GM19372 (cell line): ENCODE measurements around the gene IPCEF1.
"Not testable (repeated sequence)": the region's sequence is repeated elsewhere in the genome, so short reads cannot be mapped to it uniquely, and the experiment has no call there.

Experiments
- ATAC-seq: cut with Tn5 transposase; IDR thresholded peaks from one replicate; pipeline ENCODE4 v1.9.1; 2021; ENCODE audit warnings: mild to moderate bottlenecking, low read depth, moderate library complexity; ENCODE audit not compliant: unreplicated experiment

Gene IPCEF1

DNA sequence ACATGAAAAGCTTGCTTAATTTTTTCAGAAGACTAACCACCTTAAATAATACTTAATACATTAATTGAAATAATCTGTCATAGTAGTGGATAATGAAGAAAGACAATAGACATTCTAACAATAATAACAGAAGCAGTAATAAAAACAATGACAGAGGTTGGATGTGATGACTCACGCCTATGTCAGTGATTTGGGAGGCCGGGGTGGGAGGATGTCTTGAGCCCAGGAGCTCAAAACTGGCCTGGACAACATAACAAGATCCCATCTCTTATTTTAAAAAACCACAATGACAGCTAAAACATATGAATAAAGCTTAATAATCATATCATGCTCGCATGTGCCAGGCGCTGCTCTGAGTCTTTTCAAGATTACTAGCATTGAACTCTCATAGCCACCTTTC, 105.5 kb downstream of the IPCEF1 start:
- no peak for ATAC-seq

- peak; percentile 57 for ATAC-seq
These were observed 106.9 kb downstream of the IPCEF1 start for GRCh38 chr6:154249499-154250298.

GRCh38 chr6:154247119-154247861, 109.3 kb downstream of the IPCEF1 start:
- peak; percentile 38 for ATAC-seq

GRCh38 chr6:154246723-154247118, 109.9 kb downstream of the IPCEF1 start:
- no peak for ATAC-seq

- no peak for ATAC-seq
These were observed 111.1 kb downstream of the IPCEF1 start for GRCh38 chr6:154245506-154245905.

- ATAC-seq = no peak
These were observed 112.5 kb downstream of the IPCEF1 start for GRCh38 chr6:154243793-154244750.

- no peak for ATAC-seq
These were observed 113.8 kb downstream of the IPCEF1 start for GRCh38 chr6:154242617-154243357.

GRCh38 chr6:154241581-154241980, 115.0 kb downstream of the IPCEF1 start:
- ATAC-seq = no peak

DNA sequence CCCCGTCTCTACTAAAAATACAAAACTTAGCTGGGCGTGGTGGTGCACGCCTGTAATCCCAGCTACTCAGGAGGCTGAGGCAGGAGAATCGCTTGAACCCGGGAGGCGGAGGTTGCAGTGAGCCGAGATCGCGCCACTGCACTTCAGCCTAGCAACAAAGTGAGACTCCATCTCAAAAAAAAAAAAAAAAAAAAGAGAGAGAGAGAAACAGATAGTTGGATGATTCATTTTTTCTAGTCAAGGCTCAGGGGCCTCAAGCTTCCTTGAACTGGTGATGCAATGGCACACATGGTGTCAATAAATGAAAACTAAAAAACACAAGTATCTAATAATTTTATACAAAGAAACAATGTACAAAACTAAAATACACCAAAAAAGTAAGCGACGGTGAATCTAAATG, 115.5 kb downstream of the IPCEF1 start:
- not testable (repeated sequence) for ATAC-seq

DNA sequence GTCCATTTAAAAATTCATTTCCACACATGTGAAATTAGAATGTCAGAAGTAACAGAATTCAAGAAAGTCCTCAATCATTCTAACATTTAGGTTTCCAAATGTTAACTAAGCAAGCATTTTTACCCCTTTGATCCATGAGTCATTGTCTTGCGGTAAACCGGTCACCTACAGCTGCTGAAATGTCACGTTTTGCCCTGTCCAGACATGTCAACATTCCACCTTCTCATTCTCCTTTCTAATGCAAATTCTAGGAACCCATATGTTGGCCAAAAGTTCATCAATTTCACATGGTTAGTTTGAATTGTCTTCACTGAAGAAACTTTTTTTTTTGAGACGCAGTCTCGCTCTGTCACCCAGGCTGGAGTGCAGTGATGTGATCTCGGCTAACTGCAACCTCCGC, 117.2 kb downstream of the IPCEF1 start:
- no peak for ATAC-seq

DNA sequence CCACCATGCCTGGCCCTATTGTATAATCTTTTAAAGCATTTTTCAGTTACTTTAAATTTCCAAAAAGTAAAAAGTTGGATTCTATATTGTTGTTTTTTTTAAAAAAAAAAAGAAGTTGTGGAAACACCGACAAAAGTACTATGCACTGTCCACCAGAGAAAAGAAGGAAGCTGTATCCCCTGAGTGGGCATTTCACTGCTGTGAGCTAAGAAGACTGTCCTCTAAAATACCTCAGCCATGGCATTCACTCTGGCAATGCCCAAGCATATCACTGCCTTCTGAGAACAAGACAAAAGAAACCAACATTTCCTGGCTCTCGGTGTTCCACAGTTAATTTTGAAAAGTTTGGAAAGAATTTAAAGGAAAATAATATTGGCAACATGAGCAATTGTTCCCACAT, 117.8 kb downstream of the IPCEF1 start:
- no peak for ATAC-seq

DNA sequence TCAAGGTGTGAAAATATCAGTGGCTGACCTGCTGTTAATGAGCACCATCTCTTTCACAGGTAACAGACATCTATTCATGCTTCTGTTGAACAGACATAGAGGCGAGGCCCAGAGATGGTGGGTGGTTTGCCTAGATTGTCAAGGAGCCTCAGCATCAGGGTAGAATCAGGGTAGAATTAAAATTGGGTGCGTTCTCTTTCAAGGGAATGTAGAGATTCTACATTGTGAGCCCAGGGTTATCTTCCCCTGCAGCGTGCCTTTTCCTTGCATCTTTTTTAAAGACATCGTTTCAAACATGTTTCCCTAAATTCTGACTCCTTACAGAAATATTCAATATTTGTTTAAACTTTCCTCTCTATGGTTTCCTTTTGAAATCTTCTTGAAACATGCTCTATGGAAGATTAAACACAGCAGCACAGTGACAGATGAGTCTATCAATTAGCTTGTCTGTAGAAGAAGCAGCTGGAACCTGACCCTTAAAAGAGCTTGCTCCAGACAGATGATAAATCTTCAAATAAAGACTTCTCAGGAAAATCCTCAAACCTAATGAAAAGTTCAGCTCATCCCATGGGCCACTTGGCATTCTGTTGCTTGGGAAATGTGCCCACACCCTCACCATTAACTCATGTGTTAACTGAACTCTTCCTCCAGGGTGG, 119.8 kb downstream of the IPCEF1 start:
- no peak for ATAC-seq

- peak; percentile 49 for ATAC-seq
These were observed 122.4 kb downstream of the IPCEF1 start for GRCh38 chr6:154234019-154234772.

- ATAC-seq = no peak
These were observed 123.2 kb downstream of the IPCEF1 start for GRCh38 chr6:154233383-154233782.

DNA sequence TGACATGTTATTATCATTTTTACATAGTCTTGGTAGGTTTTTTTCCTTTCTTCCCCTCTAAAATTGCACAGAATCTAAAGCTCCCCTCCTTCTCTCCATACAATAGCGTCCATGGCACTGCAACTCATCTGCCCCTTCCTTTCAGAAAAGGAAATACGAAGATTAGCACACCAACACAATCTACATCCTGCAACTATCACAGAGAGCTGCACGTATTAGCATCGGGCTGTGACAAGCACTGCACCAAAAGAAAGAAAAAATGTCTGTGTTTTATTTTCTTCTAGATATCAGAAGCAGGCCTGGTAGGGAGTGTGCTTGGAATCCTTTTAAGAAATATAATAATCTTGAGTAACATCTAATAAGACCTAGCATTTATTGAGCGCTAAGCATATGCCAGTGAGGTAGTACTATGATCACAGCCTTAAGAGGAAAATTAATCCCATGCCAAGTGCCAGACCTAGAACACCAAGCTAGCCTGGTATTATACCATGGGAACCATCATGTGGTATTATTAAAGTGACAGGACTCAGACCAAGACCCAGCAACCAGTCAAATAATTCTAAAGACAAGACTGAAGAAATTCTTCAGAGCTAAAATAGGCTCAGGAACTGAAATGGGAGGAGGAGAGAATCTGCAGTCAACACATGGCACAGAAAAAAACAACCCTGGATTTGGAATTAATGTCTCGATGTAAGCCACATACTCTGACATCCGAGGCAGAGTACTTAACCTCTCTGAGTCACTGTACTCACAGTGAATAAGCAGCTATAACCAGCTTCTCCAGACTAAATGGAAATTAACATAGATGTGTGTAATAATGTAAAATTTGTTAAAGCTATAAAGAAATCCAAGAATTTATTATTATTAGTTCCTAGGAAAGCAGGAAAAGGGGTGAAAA, 124.3 kb downstream of the IPCEF1 start:
- ATAC-seq = no peak

DNA sequence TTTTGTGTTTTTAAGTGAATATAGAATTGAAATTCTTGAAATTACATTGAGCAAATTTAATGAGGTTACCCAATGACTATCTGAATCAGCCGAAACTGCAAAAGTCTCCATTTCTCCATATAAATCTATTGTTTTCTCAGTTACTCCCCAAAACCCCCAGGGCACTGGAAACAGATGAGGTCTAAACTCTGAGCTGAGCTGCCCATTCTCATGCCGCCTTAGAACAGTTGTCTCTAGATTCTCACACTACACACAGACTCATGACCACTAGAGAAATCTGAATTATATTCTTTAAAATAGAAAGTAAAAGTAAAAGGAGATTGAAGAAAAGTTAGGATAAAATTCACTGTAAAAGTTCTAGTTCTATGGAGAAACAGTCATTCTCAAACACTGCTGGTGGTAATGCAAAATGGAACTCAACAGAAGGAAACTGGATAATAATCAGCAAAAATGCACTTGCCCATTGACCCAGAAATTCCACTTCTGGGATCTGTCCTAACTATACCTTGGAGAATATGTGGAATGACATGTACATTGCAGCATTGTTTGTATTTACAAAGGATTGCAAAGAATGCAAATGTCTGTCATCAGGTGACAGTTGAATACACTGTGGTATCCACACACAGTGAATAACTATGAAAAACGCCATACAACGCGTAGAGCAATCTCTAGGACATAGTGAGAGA, 125.5 kb downstream of the IPCEF1 start:
- ATAC-seq = no peak

GRCh38 chr6:154230393-154230792, 126.2 kb downstream of the IPCEF1 start:
- ATAC-seq = no peak
